SK-N-SH treated with all-trans-retinoic acid at 6 μM for 48 hours (cell line): Measurements from ENCODE around the gene CD6.

Experiments used
- ARNTL ChIP-seq: fragments of 450-650 bp; formaldehyde crosslinking; IDR thresholded peaks from 2 replicates; pipeline ENCODE4 v1.5.0; 2020; ENCODE audit warnings: low read depth, mild to moderate bottlenecking, moderate library complexity, borderline replicate concordance
- BACH2 ChIP-seq: fragments of 250-450 bp; sonication (Bioruptor Pico); IDR thresholded peaks from 2 replicates; pipeline ENCODE4 v1.9.0; 2021; ENCODE audit warnings: mild to moderate bottlenecking, borderline replicate concordance
- RARB ChIP-seq: fragments of 250-450 bp; sonication (Bioruptor Pico); IDR thresholded peaks from 2 replicates; pipeline ENCODE4 v1.8.0; 2021; ENCODE audit warnings: mild to moderate bottlenecking, moderate library complexity
- SNAI2 ChIP-seq: fragments of 250-450 bp; sonication (Bioruptor Pico); IDR thresholded peaks from 2 replicates; pipeline ENCODE4 v1.5.0; 2020; ENCODE audit warnings: mild to moderate bottlenecking, moderate library complexity
- TOX ChIP-seq: fragments of 250-450 bp; sonication (Bioruptor Pico); IDR thresholded peaks from 2 replicates; pipeline ENCODE4 v1.8.0; 2021; ENCODE audit warnings: mild to moderate bottlenecking, moderate library complexity, borderline replicate concordance
- ZFP3 ChIP-seq: fragments of 250-450 bp; sonication (Bioruptor Pico); IDR thresholded peaks from 2 replicates; pipeline ENCODE4 v1.5.0; 2020; ENCODE audit warnings: mild to moderate bottlenecking, moderate library complexity
- ZFP30 ChIP-seq: fragments of 450-650 bp; formaldehyde crosslinking; IDR thresholded peaks from 2 replicates; pipeline ENCODE4 v1.5.0; 2022; ENCODE audit warnings: mild to moderate bottlenecking, moderate library complexity
- ZNF565 ChIP-seq: fragments of 450-650 bp; formaldehyde crosslinking; conservative IDR thresholded peaks from 2 replicates; pipeline ENCODE4 v1.5.0; 2020; ENCODE audit warnings: low read depth, mild to moderate bottlenecking, moderate library complexity
- TF ChIP-seq, protein P1 (sequence below): fragments of 250-450 bp; sonication (Bioruptor Pico); IDR thresholded peaks from 2 replicates; pipeline ENCODE4 v1.8.0; 2020; ENCODE audit warnings: mild to moderate bottlenecking, moderate library complexity, borderline replicate concordance
- TF ChIP-seq, protein P2 (sequence below): fragments of 250-450 bp; sonication (Bioruptor Pico); IDR thresholded peaks from 2 replicates; pipeline ENCODE4 v1.8.0; 2021; ENCODE audit warnings: low read depth, mild to moderate bottlenecking, moderate library complexity, borderline replicate concordance
- TF ChIP-seq, protein P3 (sequence below): fragments of 250-450 bp; sonication (Bioruptor Pico); IDR thresholded peaks from 2 replicates; pipeline ENCODE4 v1.5.1; 2020; ENCODE audit warnings: low read depth, mild to moderate bottlenecking, moderate library complexity

GRCh38 chr11:61027141-61027840, 55.8 kb downstream of the CD6 start:
- TF ChIP-seq, protein P1, sequence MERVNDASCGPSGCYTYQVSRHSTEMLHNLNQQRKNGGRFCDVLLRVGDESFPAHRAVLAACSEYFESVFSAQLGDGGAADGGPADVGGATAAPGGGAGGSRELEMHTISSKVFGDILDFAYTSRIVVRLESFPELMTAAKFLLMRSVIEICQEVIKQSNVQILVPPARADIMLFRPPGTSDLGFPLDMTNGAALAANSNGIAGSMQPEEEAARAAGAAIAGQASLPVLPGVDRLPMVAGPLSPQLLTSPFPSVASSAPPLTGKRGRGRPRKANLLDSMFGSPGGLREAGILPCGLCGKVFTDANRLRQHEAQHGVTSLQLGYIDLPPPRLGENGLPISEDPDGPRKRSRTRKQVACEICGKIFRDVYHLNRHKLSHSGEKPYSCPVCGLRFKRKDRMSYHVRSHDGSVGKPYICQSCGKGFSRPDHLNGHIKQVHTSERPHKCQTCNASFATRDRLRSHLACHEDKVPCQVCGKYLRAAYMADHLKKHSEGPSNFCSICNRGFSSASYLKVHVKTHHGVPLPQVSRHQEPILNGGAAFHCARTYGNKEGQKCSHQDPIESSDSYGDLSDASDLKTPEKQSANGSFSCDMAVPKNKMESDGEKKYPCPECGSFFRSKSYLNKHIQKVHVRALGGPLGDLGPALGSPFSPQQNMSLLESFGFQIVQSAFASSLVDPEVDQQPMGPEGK (CRISPR knock-in tag): no peak
- TF ChIP-seq, protein P2, sequence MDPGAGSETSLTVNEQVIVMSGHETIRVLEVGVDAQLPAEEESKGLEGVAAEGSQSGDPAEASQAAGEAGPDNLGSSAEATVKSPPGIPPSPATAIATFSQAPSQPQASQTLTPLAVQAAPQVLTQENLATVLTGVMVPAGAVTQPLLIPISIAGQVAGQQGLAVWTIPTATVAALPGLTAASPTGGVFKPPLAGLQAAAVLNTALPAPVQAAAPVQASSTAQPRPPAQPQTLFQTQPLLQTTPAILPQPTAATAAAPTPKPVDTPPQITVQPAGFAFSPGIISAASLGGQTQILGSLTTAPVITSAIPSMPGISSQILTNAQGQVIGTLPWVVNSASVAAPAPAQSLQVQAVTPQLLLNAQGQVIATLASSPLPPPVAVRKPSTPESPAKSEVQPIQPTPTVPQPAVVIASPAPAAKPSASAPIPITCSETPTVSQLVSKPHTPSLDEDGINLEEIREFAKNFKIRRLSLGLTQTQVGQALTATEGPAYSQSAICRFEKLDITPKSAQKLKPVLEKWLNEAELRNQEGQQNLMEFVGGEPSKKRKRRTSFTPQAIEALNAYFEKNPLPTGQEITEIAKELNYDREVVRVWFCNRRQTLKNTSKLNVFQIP (CRISPR knock-in tag): no peak
- TF ChIP-seq TOX (CRISPR knock-in tag): no peak
- no peak for TF ChIP-seq ZFP30 (CRISPR knock-in tag)
- TF ChIP-seq ZNF565: no peak
- TF ChIP-seq, protein P3, sequence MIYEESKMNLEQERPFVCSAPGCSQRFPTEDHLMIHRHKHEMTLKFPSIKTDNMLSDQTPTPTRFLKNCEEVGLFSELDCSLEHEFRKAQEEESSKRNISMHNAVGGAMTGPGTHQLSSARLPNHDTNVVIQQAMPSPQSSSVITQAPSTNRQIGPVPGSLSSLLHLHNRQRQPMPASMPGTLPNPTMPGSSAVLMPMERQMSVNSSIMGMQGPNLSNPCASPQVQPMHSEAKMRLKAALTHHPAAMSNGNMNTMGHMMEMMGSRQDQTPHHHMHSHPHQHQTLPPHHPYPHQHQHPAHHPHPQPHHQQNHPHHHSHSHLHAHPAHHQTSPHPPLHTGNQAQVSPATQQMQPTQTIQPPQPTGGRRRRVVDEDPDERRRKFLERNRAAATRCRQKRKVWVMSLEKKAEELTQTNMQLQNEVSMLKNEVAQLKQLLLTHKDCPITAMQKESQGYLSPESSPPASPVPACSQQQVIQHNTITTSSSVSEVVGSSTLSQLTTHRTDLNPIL (CRISPR knock-in tag): no peak
- TF ChIP-seq SNAI2 (CRISPR knock-in tag): no peak
- TF ChIP-seq ZFP3: no peak
- no peak for TF ChIP-seq RARB (CRISPR knock-in tag)
- no peak for TF ChIP-seq ARNTL (CRISPR knock-in tag)
- TF ChIP-seq BACH2 (CRISPR knock-in tag): no peak
